ENCODE measurements around the gene VENTX.

DNA sequence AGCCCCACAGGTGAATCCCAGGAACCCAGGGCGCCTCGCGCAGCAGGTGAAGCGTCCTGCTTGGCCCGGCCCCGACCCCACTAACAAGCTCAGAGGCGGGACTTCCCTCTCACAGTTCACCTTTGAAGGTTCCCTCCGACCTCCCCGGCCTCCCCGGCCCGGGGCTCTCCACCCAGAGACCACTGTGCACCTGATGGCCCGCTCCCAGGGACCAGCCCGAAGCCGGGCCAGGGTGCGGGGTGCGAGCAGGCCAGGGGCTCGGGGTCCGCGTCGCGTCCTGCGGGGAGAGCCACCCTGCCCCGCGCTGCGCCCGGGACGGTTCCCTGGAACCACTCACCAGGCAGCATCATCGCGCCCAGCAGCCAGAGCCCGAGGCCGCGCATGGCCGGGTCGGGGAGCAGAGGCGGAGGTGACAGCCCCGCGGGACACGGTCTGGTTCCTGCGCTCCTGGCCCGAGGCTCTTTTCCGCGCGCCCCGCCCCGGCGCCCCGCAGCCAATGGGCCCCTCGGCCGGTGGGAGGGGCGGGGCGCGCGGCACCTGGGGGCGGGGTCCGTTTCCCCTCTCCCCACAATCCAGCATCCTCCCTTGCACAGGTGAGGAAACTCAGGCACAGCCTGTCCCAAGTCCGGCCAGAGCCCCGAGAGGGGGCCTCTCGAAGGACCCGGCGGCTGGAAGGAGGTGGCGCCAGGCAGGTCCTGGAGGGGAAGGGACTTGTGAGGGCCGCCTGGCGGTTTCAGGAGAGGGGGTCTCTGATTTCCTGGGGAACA lies 39.0 kb downstream of the VENTX start, which contains the start of gene ADAM8:
- TF ChIP-seq, protein P1, sequence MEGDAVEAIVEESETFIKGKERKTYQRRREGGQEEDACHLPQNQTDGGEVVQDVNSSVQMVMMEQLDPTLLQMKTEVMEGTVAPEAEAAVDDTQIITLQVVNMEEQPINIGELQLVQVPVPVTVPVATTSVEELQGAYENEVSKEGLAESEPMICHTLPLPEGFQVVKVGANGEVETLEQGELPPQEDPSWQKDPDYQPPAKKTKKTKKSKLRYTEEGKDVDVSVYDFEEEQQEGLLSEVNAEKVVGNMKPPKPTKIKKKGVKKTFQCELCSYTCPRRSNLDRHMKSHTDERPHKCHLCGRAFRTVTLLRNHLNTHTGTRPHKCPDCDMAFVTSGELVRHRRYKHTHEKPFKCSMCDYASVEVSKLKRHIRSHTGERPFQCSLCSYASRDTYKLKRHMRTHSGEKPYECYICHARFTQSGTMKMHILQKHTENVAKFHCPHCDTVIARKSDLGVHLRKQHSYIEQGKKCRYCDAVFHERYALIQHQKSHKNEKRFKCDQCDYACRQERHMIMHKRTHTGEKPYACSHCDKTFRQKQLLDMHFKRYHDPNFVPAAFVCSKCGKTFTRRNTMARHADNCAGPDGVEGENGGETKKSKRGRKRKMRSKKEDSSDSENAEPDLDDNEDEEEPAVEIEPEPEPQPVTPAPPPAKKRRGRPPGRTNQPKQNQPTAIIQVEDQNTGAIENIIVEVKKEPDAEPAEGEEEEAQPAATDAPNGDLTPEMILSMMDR (IDR thresholded peaks at IDR 0.05): no peak
- TF ChIP-seq POLR2AphosphoS5 (IDR thresholded peaks at IDR 0.05) (peak in 2 of 3 donors; percentile 21 to 47), EP300 (IDR thresholded peaks at IDR 0.05) (no peak), POLR2A (IDR thresholded peaks at IDR 0.05) (no peak)
